ENCODE data around the gene B3GNT9. TPM values are rescaled to one million over a fixed set of nuclear protein-coding genes. Genes with fewer than 3 reads are reported as not detected.
A peak's percentile ranks its signal among the peaks of the same experiment; 100 is the strongest.

B3GNT9 gene
- total and polyA plus RNA-seq, 2 of the 8 experiments (the other 6 are each of a cell fraction or from before 2014, with no cell fraction given): 3.5 to 9.0 TPM

DNA sequence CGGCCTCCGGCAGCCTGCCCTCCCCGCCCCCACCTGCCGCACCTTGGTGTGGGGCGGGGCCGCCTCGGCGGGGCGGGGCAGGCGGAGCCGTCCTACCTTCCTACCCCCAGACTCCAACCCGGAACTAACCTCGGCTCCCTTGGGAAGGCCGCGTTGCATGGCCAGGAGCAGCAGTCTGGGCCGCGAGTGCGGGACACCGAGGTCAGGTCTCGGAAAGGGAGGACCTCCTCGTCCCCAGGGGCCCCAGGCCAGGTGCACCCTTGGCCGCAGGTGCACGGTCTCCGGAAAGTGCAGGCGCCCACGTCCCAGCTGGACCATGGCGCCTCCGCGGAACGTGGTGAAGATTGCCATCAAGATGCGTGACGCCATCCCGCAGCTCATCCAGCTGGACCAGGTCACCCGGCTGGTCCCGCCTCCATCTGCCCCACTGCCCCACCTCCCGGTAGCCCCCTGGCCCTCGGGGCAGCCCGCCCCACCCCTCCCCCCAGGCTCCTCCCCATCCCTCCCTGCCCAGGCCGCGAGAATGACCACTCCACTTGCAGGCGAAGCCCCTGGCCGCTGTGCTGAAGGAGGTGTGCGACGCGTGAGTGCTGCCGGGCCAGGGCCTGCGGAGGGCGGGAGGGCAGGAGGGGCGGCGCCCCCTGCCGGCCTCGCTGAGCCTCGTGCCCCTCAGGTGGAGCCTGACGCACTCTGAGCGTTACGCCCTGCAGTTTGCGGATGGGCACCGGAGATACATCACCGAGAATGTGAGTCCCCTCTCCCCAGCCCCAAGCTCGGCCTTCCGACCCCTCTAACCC, 48.4 kb upstream of the B3GNT9 start, which contains the start of gene ELMO3 (continued):
- peak; percentile 36 for TF ChIP-seq NANOG (IDR thresholded peaks at IDR 0.05; ENCODE audit: insufficient read depth, low read depth, low read length, poor library complexity, severe bottlenecking)
- no peak for TF ChIP-seq TAF7 (optimal IDR thresholded peaks at IDR 0.05; ENCODE audit: borderline replicate concordance, low read depth, low read length)
- no peak for TF ChIP-seq CTBP2 (IDR thresholded peaks at IDR 0.05; ENCODE audit: borderline replicate concordance, insufficient read depth, insufficient read length, low read length)
- TF ChIP-seq HDAC6 (IDR thresholded peaks at IDR 0.05; ENCODE audit: low read depth, low read length): no peak
- TF ChIP-seq CBX8 (IDR thresholded peaks at IDR 0.05; ENCODE audit: borderline replicate concordance, low read depth, low read length): no peak
- no peak for TF ChIP-seq CHD2 (IDR thresholded peaks at IDR 0.05; ENCODE audit: low read length)
- TF ChIP-seq, protein P1, sequence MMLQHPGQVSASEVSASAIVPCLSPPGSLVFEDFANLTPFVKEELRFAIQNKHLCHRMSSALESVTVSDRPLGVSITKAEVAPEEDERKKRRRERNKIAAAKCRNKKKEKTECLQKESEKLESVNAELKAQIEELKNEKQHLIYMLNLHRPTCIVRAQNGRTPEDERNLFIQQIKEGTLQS (IDR thresholded peaks at IDR 0.05; ENCODE audit: insufficient read depth, low read depth, low read length): no peak
- TF ChIP-seq GTF2F1 (IDR thresholded peaks at IDR 0.05; ENCODE audit: borderline replicate concordance, low read depth, low read length): no peak
- TF ChIP-seq TBP (IDR thresholded peaks at IDR 0.05; ENCODE audit: low read depth, low read length): peak; percentile 16; the same call in 1 of the 2 replicates
- no peak for TF ChIP-seq EGR1 (IDR thresholded peaks at IDR 0.05; ENCODE audit: borderline replicate concordance, low read depth, low read length)
- no peak for TF ChIP-seq BRCA1 (IDR thresholded peaks at IDR 0.05; ENCODE audit: low read depth, low read length)
- TF ChIP-seq TCF12 (IDR thresholded peaks at IDR 0.05; ENCODE audit: low read depth, low read length): 0 out of 2 replicates have a peak, but pooled peaks have one; percentile 14
- TF ChIP-seq, protein P2, sequence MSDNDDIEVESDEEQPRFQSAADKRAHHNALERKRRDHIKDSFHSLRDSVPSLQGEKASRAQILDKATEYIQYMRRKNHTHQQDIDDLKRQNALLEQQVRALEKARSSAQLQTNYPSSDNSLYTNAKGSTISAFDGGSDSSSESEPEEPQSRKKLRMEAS (IDR thresholded peaks at IDR 0.05): peak; percentile 96
- TF ChIP-seq HDAC2 (IDR thresholded peaks at IDR 0.05; ENCODE audit: borderline replicate concordance in 1 of 2, low read depth in 2 of 2, low read length in 2 of 2): no peak
- no peak for TF ChIP-seq SIRT6 (IDR thresholded peaks at IDR 0.05; ENCODE audit: low read length)
- TF ChIP-seq BACH1 (IDR thresholded peaks at IDR 0.05; ENCODE audit: low read length): no peak
- no peak for TF ChIP-seq SP2 (IDR thresholded peaks at IDR 0.05; ENCODE audit: low read length)
- peak; percentile 53; the same call in 1 of the 2 replicates for TF ChIP-seq PHF8 (conservative IDR thresholded peaks at IDR 0.05; ENCODE audit: low read depth, low read length)
- TF ChIP-seq POLR2A (IDR thresholded peaks at IDR 0.05; ENCODE audit: control extremely low read depth in 1 of 2, low read depth in 2 of 2, low read length in 2 of 2): peak in 1 of 2 experiments; percentile 53; a peak in 1 of 3 replicates
- TF ChIP-seq CBX5 (IDR thresholded peaks at IDR 0.05; ENCODE audit: low read depth, low read length): no peak
- TF ChIP-seq, protein P3, sequence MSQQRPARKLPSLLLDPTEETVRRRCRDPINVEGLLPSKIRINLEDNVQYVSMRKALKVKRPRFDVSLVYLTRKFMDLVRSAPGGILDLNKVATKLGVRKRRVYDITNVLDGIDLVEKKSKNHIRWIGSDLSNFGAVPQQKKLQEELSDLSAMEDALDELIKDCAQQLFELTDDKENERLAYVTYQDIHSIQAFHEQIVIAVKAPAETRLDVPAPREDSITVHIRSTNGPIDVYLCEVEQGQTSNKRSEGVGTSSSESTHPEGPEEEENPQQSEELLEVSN (IDR thresholded peaks at IDR 0.05): peak; percentile 89
- no peak for TF ChIP-seq SRF (IDR thresholded peaks at IDR 0.05; ENCODE audit: low read depth, low read length)
- TF ChIP-seq KDM1A (IDR thresholded peaks at IDR 0.05; ENCODE audit: borderline replicate concordance, low read length): no peak
